Measurements from ENCODE around the gene HLA-G.
A peak's percentile ranks its signal among the peaks of the same experiment; 100 is the strongest.

Gene HLA-G

DNA sequence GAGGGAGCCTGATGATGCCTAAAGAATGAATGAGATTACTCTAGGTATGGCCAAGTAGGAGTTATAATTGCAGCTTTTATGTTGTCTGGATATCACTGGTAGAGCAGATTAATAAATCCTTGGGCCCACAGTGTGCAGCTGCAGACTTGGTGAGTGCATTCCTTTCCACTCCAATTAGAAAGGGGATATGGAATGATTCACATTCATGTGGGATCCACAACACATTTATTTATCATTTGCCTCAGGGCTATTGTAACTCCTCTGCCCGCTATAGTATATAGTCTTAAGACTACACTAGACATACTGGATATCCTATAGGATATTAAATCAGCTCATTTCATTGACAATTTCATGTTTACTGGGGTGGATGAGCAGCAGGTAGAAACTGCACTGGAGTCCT, 11.6 kb upstream of the HLA-G start:
- no peak for DNase-seq (ENCODE audit: low spot score)

DNA sequence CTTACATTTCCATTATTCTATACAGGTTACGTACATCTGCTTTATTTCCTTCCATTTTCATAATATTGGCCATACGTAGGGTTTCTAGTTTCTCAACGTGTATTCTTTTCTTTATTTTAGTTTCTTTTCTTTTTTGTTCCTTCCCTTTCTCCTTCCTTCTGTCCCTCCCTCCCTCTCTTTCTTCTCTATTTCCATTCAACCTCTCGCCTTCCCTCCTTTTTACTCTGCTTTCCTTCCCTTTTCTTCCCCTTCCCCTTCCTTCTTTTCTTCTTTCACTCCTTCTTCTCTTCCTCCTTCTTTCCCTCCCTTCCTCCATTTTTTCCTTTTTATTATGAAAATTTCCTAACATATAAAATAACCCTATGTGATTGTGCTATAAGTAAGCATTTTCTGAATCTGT, 8.7 kb upstream of the HLA-G start:
- no peak for DNase-seq (ENCODE audit: low spot score)

DNA sequence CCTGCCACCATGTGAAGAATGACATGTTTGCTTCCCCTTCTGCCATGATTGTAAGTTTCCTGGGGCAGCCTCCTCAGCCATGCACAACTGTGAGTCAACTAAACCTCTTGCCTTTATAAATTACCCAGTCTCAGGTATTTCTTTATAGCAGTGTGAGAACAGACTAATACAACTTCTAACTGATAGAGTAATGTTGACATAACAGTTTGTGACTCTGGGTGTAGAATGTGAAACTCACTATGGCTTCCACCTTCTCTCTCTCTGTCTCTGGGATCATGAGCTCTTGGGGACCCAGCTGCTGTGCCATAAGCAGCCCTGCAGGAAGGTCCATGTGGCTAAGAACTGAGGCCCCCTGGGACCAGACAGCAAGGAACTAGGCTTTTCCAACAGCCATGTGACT, 3.5 kb upstream of the HLA-G start:
- no peak for DNase-seq (ENCODE audit: low spot score)

DNA sequence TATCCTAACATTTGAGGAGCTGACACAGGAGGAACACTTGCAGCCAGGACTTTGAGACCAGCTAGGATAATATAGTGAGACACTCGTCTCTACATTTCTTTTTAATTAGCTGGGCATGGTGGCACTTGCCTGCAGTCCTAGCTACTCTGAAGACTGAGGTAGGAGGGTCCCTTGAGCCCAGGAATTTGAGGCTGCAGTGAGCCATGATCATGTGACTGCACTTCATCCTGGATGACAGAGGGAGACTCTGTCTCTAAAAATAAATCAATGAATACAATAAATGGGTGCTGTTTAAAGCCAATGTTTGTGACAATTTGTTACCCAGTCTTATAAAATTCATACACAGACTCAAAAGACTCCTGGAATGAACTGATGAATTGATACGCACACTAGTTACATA, 1.8 kb upstream of the HLA-G start:
- no peak for DNase-seq (ENCODE audit: low spot score)

DNA sequence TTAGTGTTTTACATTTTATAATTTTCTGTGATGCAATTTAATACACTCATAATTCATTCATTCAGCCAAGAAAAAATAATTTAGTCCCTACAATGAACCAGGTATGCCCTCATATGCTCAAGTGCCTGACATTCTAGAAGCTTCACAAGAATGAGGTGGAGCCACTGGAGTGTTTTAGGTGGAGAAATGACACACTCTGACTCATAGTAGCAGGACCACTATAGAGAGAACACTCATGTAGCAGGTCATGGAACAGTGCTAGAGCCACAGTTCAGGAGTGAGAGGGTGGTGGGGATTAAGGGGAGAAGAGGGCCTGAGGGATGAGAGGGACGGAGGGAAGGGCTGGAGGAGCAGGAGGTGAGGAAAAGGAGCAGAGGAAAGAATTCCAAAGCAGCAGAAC, 1.4 kb upstream of the HLA-G start:
- peak; percentile 19 for DNase-seq (ENCODE audit: low spot score)

- no peak for DNase-seq (ENCODE audit: low spot score)
These were observed 809 bp downstream of the HLA-G start for GRCh38 chr6:29828471-29828797.

- DNase-seq (ENCODE audit: low spot score): no peak
These were observed 2.1 kb downstream of the HLA-G start for GRCh38 chr6:29829766-29830165.

DNA sequence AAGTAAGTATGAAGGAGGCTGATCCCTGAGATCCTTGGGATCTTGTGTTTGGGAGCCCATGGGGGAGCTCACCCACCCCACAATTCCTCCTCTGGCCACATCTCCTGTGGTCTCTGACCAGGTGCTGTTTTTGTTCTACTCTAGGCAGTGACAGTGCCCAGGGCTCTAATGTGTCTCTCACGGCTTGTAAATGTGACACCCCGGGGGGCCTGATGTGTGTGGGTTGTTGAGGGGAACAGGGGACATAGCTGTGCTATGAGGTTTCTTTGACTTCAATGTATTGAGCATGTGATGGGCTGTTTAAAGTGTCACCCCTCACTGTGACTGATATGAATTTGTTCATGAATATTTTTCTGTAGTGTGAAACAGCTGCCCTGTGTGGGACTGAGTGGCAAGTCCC, 2.8 kb downstream of the HLA-G start:
- DNase-seq (ENCODE audit: low spot score): no peak

DNA sequence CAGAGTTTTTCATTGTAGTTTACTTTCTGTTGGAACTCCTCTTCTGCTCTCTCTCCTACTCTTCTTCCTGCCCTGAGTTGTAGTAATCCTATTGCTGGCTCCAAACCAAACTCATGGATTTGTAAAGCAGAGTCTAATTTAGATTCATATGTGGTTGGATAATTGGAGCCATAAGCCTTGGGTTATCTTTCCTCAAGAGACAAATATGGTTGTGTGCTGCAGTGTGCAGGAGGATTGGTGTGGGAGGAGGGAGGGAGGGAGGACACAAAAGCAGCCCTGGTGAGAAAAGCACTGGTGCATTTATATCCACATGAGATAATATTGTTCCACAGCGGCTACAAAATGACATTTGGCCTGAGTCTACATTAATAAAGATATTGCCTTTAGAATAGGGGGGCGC, 4.2 kb downstream of the HLA-G start:
- DNase-seq (ENCODE audit: low spot score): no peak

DNA sequence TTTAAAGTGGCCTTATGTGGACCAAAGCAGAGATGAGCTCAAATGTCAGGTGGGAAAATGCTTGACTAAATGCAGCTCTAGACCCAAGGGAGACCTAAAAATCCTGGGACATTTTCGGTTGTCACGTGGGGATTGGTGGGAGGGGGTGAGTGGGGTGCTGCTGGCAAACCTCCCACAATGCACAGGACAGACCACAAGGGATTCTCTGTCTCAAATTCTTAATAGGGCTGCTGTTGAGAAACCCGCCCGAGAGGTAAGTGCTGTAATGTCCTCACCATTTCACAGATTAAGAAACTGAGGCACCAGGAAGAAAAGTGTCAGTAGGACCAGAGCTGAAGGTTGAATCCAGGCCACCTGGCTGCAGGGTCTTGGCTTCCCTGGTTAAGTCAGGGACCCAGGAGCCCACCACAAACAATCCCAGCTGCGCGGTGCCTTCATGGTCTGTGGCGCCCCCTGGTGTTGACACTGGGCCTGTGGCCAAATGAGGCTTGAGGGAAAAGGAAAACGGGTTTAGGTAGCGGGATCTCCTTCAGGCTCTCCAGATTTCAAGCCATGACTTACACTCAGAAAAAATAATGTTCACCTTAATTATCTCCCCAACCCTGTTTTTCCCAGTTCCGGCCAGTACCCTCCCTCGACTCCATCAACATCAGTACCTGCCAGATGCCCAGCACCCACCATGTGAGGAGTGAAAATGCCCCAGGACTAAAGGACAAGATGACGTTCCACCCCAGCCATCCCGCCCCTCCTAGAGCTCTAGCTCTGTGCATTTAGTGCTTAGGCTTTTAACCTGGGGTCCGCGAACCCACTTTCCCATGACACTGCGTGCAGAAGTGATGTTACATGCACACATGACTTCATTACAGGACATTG, 7.2 kb downstream of the HLA-G start:
- DNase-seq (ENCODE audit: low spot score): peak; percentile 13

DNA sequence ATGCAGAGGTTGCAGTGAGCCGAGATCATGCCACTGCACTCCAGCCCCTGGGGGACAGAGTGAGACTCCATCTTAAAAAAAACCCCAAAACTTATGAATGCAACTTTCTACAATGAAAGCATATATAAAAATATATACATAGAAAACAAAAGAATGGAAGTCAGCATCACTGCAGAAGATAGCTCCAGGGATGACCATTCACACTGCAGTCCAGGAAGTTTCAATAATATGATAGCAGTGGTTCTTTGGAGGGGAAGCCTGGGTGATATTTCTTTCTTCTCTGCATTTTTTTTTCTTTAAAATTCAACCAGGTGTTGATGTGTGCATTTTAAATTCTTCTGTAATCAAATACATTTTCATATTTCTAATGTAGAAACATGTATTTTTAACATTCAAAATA, 12.3 kb downstream of the HLA-G start:
- no peak for DNase-seq (ENCODE audit: low spot score)

GRCh38 chr6:29841030-29841429, 13.4 kb downstream of the HLA-G start:
- DNase-seq (ENCODE audit: low spot score): no peak

GRCh38 chr6:29845405-29846006, 17.9 kb downstream of the HLA-G start:
- DNase-seq (ENCODE audit: low spot score): peak; percentile 68

DNA sequence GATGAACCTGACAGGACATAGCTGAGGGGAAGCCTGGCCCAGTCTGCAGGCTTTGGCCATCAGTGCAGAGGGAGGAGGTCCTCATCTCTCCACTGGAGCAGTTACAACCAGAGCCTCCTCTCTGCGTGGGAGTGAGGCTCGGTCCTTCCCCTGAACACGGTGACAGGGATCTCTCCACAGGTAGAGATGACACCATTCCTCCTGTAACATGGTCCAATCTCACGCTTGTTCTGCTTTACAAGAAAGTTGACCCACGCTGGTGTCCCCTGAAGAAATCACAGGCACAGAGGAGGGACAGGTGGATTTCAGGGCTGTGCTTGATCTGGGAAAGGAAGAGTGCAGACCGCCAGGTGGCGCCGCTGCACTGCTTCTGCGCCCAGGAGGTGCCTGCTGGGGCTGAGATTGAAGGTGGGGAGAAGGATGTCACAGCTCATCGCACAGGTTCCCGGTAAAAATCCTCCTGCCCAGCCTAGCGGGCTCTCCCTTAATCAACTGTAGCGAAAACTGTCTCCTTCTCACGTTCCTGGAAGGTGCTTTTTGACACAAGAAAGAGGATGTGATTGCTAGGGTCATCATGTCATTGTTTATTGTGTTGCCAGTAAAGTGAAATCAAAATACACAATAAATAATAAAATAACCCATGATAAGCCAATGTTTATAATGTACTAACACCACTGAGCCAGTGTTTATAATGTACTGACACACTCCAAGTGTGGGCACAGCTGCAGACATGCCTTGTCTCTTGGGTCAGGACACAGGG, 20.4 kb downstream of the HLA-G start:
- peak; percentile 58 for DNase-seq (ENCODE audit: low spot score)

DNA sequence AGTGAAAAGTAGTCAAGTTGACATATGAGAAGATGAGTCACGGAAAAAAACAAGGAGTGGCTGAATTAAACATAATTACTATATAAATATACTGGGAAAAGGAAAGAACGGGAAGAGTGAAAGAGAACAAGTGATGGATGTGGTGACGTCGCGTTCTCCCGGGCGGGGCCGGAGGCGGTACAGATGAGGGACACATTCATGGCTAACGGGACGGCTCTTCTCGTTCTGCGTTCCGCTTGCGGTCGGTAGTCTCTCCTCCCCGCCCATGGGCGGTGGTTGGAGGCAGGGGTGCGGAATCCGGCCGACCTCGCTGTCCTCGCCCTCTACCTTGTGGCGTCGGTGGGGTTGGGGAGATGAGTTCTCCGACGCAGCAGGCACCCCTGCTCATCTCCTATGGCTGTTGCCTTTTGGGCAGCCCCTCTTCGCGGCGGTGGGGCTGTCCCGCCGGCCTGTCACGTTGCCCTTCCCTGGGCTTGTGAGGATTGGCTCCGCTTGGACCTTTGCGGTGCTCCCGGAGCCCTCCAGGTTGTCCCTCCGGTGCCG, 22.5 kb downstream of the HLA-G start:
- DNase-seq (ENCODE audit: low spot score): no peak

DNA sequence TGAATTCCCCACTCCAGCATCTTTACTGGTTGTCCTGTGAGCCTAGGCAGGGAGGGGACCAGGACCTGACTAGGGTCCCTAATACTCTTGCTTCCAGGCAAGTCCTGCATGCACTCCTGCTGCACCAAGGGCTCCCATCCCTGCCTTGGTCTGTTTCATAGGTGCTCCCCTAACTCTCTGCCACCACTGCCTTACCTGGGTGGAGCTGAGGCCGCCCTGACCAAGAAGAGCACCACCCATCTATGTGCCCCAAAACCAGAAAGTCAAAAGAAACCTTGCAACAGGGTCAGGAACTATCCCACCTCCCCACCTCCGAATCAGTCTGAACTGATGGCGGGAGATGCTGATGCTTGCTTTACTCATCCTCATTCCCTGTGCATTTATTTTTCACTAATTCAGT, 23.6 kb downstream of the HLA-G start:
- DNase-seq (ENCODE audit: low spot score): no peak

GRCh38 chr6:29853245-29853644, 25.6 kb downstream of the HLA-G start:
- DNase-seq (ENCODE audit: low spot score): no peak

DNA sequence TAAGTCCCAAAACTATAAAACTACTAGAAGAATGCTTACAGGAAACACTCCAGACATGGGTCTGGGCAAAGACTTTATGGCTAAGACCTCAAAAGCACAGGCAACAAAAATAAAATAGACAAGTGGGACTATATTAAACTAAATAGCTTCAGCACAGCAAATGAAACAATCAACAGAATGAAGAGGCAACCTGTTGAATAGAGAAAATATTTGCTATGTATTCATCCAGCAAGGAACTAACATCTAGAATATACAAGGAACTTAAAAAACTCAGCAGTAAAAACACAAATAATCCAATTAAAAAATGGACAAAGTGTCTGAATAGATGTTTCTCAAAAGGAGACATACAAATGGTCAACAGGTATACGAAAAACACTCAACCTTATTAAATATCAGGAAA, 30.4 kb downstream of the HLA-G start:
- no peak for DNase-seq (ENCODE audit: low spot score)

DNA sequence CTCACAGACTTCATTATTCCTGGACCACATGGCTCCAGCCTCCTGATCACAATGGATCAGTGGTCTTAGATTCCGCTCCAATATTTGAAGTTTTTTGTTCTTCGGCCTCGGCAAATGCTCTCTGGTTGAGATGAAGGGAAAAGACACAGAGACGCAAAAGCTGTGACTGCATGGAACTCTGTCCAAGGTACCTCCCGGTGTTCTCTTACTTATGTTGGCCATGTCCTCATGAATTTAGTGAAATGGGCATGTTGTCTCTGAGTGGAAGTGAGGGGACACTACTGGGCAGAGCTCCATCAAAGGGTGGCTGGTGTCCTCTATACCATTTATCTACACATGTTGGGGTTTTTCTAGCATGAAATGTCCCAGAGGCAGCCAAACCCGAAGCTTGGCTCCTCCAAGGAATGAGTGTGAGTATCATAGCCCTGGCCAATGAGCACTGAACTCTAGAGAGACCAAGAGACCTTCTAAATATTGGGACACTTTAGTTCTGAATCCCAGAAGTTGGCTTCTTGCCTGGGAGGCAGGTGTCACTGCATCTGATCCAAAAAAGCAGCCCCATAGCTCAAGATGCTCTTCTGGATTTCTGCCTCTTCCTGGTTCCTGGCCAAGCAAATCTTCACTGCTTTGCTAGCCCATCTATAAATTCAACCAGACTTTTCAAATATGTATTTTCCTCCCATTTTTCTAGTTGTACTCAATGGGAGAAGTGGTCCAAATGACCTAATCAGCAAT, 34.1 kb downstream of the HLA-G start:
- DNase-seq (ENCODE audit: low spot score): no peak

DNA sequence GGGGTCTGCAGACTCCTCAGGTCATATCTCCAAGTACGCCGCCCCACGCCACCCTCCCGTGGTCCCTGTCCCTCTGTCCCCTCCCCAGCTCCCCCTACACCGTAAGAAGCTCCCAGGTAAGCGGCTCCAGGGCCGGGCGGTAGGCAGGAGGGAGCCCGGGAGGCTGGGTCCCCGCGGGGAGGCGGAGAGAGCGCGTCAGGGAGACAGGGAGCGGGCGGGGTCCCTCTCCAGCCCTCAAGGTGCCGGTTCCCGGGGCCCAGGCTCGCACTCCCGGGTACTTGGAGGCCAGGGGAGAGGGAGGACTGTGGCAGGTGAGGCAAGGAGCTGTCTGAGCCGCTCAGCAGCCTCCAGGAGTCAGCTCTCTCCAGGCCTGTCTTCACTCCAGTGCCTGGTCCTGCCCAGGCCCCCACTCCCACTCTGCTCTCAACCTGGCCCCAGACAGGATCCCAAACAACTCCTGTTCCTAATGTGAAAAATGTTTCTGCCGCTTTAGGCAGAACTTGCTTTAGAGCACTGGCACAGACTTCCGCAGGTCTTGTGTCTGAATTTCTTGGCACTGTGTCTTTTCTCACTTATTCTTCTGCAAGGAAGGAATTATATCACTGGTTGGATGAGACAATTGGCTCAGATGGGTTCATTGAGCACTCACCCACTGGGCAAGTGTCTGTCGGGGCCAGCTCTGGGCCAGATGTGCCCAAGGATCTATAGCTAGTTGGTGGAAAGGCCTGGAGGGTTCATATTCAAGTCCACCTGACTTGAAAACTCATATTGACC, 36.6 kb downstream of the HLA-G start:
- DNase-seq (ENCODE audit: low spot score): no peak

GRCh38 chr6:29865631-29866030, 38.0 kb downstream of the HLA-G start:
- no peak for DNase-seq (ENCODE audit: low spot score)

All from RKO (cell line).